GM18867 (cell line): ENCODE measurements around the gene EGLN2.
"Not testable (repeated sequence)": the region's sequence is repeated elsewhere in the genome, so short reads cannot be mapped to it uniquely, and the experiment has no call there.

Experiments
- ATAC-seq: cut with Tn5 transposase; IDR thresholded peaks from one replicate; pipeline ENCODE4 v1.9.1; 2021; ENCODE audit warnings: mild to moderate bottlenecking, moderate library complexity; ENCODE audit not compliant: unreplicated experiment

The EGLN2 gene

GRCh38 chr19:40815223-40815622 is 16.2 kb downstream of the EGLN2 start:
- no peak for ATAC-seq

- ATAC-seq = not testable (repeated sequence)
Observed at GRCh38 chr19:40818480-40819399, 19.7 kb downstream of the EGLN2 start.

- ATAC-seq = not testable (repeated sequence)
Observed at GRCh38 chr19:40819479-40820234, 20.7 kb downstream of the EGLN2 start.

GRCh38 chr19:40822161-40822560 is 23.2 kb downstream of the EGLN2 start:
- ATAC-seq = no peak

GRCh38 chr19:40822704-40823553 is 23.9 kb downstream of the EGLN2 start:
- not testable (repeated sequence) for ATAC-seq

- not testable (repeated sequence) for ATAC-seq
Observed at GRCh38 chr19:40824916-40825315, 25.9 kb downstream of the EGLN2 start.

GRCh38 chr19:40825460-40826095 is 26.6 kb downstream of the EGLN2 start:
- not testable (repeated sequence) for ATAC-seq

GRCh38 chr19:40826312-40826698 is 27.3 kb downstream of the EGLN2 start:
- not testable (repeated sequence) for ATAC-seq

- ATAC-seq = not testable (repeated sequence)
Observed at GRCh38 chr19:40826699-40827385, 27.9 kb downstream of the EGLN2 start.

- no peak for ATAC-seq
Observed at GRCh38 chr19:40827386-40828247, 28.6 kb downstream of the EGLN2 start.

GRCh38 chr19:40829205-40829604 is 30.2 kb downstream of the EGLN2 start:
- no peak for ATAC-seq

- not testable (repeated sequence) for ATAC-seq
Observed at GRCh38 chr19:40830741-40831140, 31.8 kb downstream of the EGLN2 start.

GRCh38 chr19:40831502-40832430 is 32.8 kb downstream of the EGLN2 start:
- ATAC-seq = no peak

GRCh38 chr19:40832431-40832790 is 33.4 kb downstream of the EGLN2 start:
- not testable (repeated sequence) for ATAC-seq

- ATAC-seq = not testable (repeated sequence)
Observed at GRCh38 chr19:40833728-40834533, 34.9 kb downstream of the EGLN2 start.

- ATAC-seq = no peak
Observed at GRCh38 chr19:40836754-40837429, 37.9 kb downstream of the EGLN2 start.
